HepG2 (cell line): ENCODE measurements around the gene NDUFC1. TPM values are rescaled to one million over a fixed set of nuclear protein-coding genes. Genes with fewer than 3 reads are reported as not detected.

ENCODE experiments used
- ATAC-seq: fragments of 200-7000 bp; cut with Tn5 transposase; 3 replicates; pipeline ENCODE4 v1.9.1; 2020; ENCODE audit warnings: mild to moderate bottlenecking, moderate library complexity
- BruUV-seq: library from RNA; stranded (reverse); fragments of 400-500 nt; replicated peaks from 2 replicates; lab custom pipeline; 2021; lab: Mats Ljungman, UMichigan
- CTCF ChIA-PET: fragments of 300-600 bp; formaldehyde crosslinking; extraction: SDS; loops from one replicate; lab custom pipeline; 2021; ENCODE audit warnings: low total read pairs, inconsistent platforms, low intra/inter-chr PET ratio; lab: Yijun Ruan, JAX
- POLR2A ChIA-PET: fragments of 350-600 bp; sonication (Branson Sonifier 250); formaldehyde crosslinking; loops from one replicate; lab custom pipeline; 2020; ENCODE audit warnings: antibody characterized with exemption, inconsistent platforms; lab: Yijun Ruan, JAX
- DNase-seq: peaks from one replicate; pipeline ENCODE4 v3.0.0-alpha.2; 2015; ENCODE audit warnings: low spot score
- FAIRE-seq: peaks from 3 replicates; lab custom pipeline; 2011; peaks lifted over from hg19 to GRCh38; lab: Jason Lieb, UNC
- H2AFZ ChIP-seq: one replicate; pipeline ENCODE4 v1.6.1; 2011; ENCODE audit warnings: low read length, inconsistent platforms
- H3K27ac ChIP-seq: fragments of 300-600 bp; 3 replicates; pipeline ENCODE4 v1.8.0; 2011; ENCODE audit warnings: mixed run types, mild to moderate bottlenecking, mixed read lengths, low read length, inconsistent platforms; ENCODE audit not compliant: insufficient read depth; ENCODE audit errors: extremely low read length
- H3K27me3 ChIP-seq, 2 experiments: fragments of 200-600 bp in 1 of 2; 2 replicates in 1 of 2; 3 replicates in 1 of 2; pipeline versions ENCODE4 v1.6.0 to v1.8.0; 2011; ENCODE audit warnings: low read length in 2 of 2, mild to moderate bottlenecking in 2 of 2, moderate library complexity in 2 of 2, inconsistent platforms in 1 of 2; ENCODE audit not compliant: insufficient read depth in 2 of 2, control insufficient read depth in 1 of 2
- H3K36me3 ChIP-seq, 2 experiments: fragments of 200-600 bp in 1 of 2; replicated peaks in 1 of 2; 2 replicates in 1 of 2; 3 replicates in 1 of 2; pipeline versions ENCODE4 v1.5.1 to v1.8.0; 2011; ENCODE audit warnings: low read length in 2 of 2, inconsistent platforms in 1 of 2; ENCODE audit not compliant: insufficient read depth in 2 of 2, control insufficient read depth in 1 of 2
- H3K4me1 ChIP-seq: 2 replicates; pipeline ENCODE4 v1.5.1; 2012; ENCODE audit warnings: low read length, inconsistent platforms; ENCODE audit not compliant: insufficient read depth
- H3K4me2 ChIP-seq: 2 replicates; pipeline ENCODE4 v1.6.0; 2011; ENCODE audit warnings: low read depth, low read length, inconsistent platforms
- H3K4me3 ChIP-seq, 3 experiments: fragments of 200-600 bp in 1 of 3; sonication (generic), shearing (Covaris generic) in 1 of 3; replicated peaks in 1 of 3; 2 replicates each; pipeline ENCODE4 v1.5.1; 2011 to 2016; ENCODE audit warnings: low read length in 3 of 3, inconsistent platforms in 2 of 3, low read depth in 2 of 3, mild to moderate bottlenecking in 2 of 3, control low read depth in 1 of 3, mixed read lengths in 1 of 3; ENCODE audit not compliant: insufficient read depth in 1 of 3
- H3K79me2 ChIP-seq: one replicate; pipeline ENCODE4 v1.6.1; 2011; ENCODE audit warnings: low read length, inconsistent platforms; ENCODE audit not compliant: insufficient read depth
- H3K9ac ChIP-seq: 2 replicates; pipeline ENCODE4 v1.6.0; 2011; ENCODE audit warnings: mild to moderate bottlenecking, low read depth, low read length, inconsistent platforms; ENCODE audit not compliant: insufficient read depth
- H3K9me3 ChIP-seq: 2 replicates; pipeline ENCODE4 v1.5.1; 2012; ENCODE audit warnings: mild to moderate bottlenecking, low read length
- H4K20me1 ChIP-seq: 2 replicates; pipeline ENCODE4 v1.6.0; 2011; ENCODE audit warnings: inconsistent platforms, mild to moderate bottlenecking, low read length, moderate library complexity; ENCODE audit not compliant: insufficient read depth
- BCL6 ChIP-seq: IDR thresholded peaks from 2 replicates; pipeline ENCODE4 v1.6.1; 2016; ENCODE audit warnings: missing genetic modification reagents, missing compliant biosample characterization
- EHMT2 ChIP-seq: fragments of 200-600 bp; sonication (generic); IDR thresholded peaks from 2 replicates; pipeline ENCODE4 v1.7.0; 2017; ENCODE audit warnings: antibody characterized with exemption, low read depth, low read length, borderline replicate concordance
- GATAD2A ChIP-seq: IDR thresholded peaks from 2 replicates; pipeline ENCODE4 v1.6.1; 2016
- KMT2B ChIP-seq: IDR thresholded peaks from 2 replicates; pipeline ENCODE4 v1.6.1; 2016; ENCODE audit warnings: missing genetic modification reagents, missing compliant biosample characterization
- RARG ChIP-seq: sonication (generic); formaldehyde crosslinking; IDR thresholded peaks from 2 replicates; pipeline ENCODE4 v1.4.0; 2020; ENCODE audit warnings: low read depth, mild to moderate bottlenecking, missing genetic modification reagents
- SAFB2 ChIP-seq: sonication (generic); formaldehyde crosslinking; IDR thresholded peaks from 2 replicates; pipeline ENCODE4 v1.5.1; 2020; ENCODE audit warnings: missing genetic modification reagents, low read depth, mild to moderate bottlenecking, borderline replicate concordance
- SIX1 ChIP-seq: sonication (generic); formaldehyde crosslinking; IDR thresholded peaks from 2 replicates; pipeline ENCODE4 v1.4.0; 2020; ENCODE audit warnings: missing genetic modification reagents, borderline replicate concordance
- U2AF2 ChIP-seq: fragments of 200-400 bp; formaldehyde crosslinking; IDR thresholded peaks from 2 replicates; pipeline ENCODE4 v1.6.1; 2017; ENCODE audit warnings: low read depth, mild to moderate bottlenecking, low read length
- ZKSCAN5 ChIP-seq: sonication (generic); formaldehyde crosslinking; IDR thresholded peaks from 2 replicates; pipeline ENCODE4 v1.5.1; 2020; ENCODE audit warnings: mild to moderate bottlenecking, missing genetic modification reagents
- ZNF224 ChIP-seq: sonication (generic); formaldehyde crosslinking; IDR thresholded peaks from 2 replicates; pipeline ENCODE4 v1.5.0; 2020; ENCODE audit warnings: mild to moderate bottlenecking, missing genetic modification reagents
- ZNF329 ChIP-seq: sonication (generic); formaldehyde crosslinking; IDR thresholded peaks from 2 replicates; pipeline ENCODE4 v1.9.0; 2021; ENCODE audit warnings: low read depth, mild to moderate bottlenecking, missing genetic modification reagents
- ZNF776 ChIP-seq: sonication (generic); formaldehyde crosslinking; IDR thresholded peaks from 2 replicates; pipeline ENCODE4 v1.4.0; 2020; ENCODE audit warnings: mild to moderate bottlenecking, missing genetic modification reagents
- in situ Hi-C: cut with HindIII; loops from 2 replicates; pipeline ENCODE4 v1.10.0; 2017; ENCODE audit warnings: low pct_unique_long_range_greater_than_20kb; ENCODE audit not compliant: extremely low pct_ligation_motif_present
- intact Hi-C: fragments of 100-400 bp; cut with micrococcal nuclease; formaldehyde crosslinking; loops from one replicate; pipeline ENCODE4 v1.10.0; 2022; ENCODE audit not compliant: unreplicated experiment
- polyA plus RNA-seq, 8 experiments: library from polyadenylated mRNA; depleted of rRNA in 3 of 8; stranded (reverse) in 7 of 8; unstranded in 1 of 8; fragments of >200 nt; fragmentation: Illumina TruSeq in 4 of 8; extraction: Trizol in 4 of 8; gene quantifications; 2 replicates each; pipeline versions ENCODE4 v1.2.1 to v1.2.3, GENCODE V29; 2011 to 2016; ENCODE audit warnings: low read depth in 4 of 8, missing spikeins in 1 of 8, mixed read lengths in 1 of 8; ENCODE audit not compliant: insufficient read depth in 1 of 8
- total RNA-seq, 5 experiments: library from RNA; depleted of rRNA; stranded (reverse); fragments of >200 nt; fragmentation: Illumina TruSeq; extraction: Trizol; gene quantifications; 2 replicates each; pipeline ENCODE4 v1.2.3, GENCODE V29; 2016; ENCODE audit warnings: low read depth in 1 of 5
- TF ChIP-seq, protein P1 (sequence below): sonication (generic); formaldehyde crosslinking; IDR thresholded peaks from 2 replicates; pipeline ENCODE4 v1.4.0; 2020; ENCODE audit warnings: missing genetic modification reagents
- TF ChIP-seq, protein P2 (sequence below): sonication (generic); formaldehyde crosslinking; conservative IDR thresholded peaks from 2 replicates; pipeline ENCODE4 v1.4.0; 2020; ENCODE audit warnings: missing genetic modification reagents
- TF ChIP-seq, protein P3 (sequence below): sonication (generic); formaldehyde crosslinking; IDR thresholded peaks from 2 replicates; pipeline ENCODE4 v1.8.0; 2022; ENCODE audit warnings: mild to moderate bottlenecking, missing genetic modification reagents; ENCODE audit not compliant: insufficient replicate concordance

The NDUFC1 gene
- total and polyA plus RNA-seq, 2 of the 13 experiments (the other 11 are each of a cell fraction or from before 2014, with no cell fraction given): 43.4 to 96.4 TPM

DNA sequence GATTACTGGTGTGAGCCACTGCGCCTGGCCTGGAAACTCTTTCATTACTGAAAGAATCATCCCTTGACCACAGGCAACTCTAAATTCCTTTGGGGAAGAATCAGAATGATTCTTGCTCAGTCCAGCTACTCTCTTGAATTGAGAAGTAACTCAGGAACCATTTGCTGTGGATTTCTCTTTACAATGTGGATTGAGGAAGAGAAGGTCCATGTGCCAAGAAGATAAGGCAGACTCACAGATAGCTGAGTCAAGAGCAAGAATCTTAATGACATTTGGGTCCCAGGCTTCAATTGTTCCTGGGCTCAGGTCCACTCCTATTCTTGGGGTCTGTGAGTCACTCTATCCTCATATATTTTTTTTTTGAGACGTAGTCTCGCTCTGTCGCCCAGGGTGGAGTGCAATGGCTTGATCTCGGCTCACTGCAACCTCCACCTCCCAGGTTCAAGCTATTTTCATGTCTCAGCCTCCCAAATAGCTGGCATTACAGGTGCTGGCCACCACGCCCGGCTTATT, 16.0 kb downstream of the NDUFC1 start (continued):
- no peak for TF ChIP-seq SAFB2 (CRISPR knock-in tag)

DNA sequence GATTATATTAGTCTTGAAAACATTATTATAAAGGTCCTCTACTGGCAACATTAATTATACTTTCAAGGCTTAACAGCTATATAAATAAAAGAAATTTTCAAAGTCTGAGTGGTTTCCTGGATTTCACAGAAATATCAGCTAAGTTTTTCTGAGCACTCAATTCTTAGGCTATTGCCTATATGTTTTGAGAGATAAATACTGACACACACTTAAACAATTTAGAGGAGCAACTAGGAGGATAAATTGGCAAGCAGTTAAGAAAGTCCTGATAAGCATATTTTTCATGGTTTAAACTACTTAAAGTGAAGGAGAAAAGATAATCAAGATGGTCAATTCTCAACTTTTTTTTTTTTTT, 19.6 kb downstream of the NDUFC1 start:
- in situ Hi-C loops (no loop called here), intact Hi-C loops (no loop called here)
- Histone ChIP-seq H3K4me3 (no peak overlapping the region), H3K36me3 (no peaks in the 10 kb centered on the region), H3K4me2 (no peak overlapping the region), H3K79me2 (no peaks in the 10 kb centered on the region), H2AFZ (no peak overlapping the region), H3K27ac (no peak overlapping the region), H3K27me3 (no peaks in the 10 kb centered on the region), H3K4me1 (no peaks in the 10 kb centered on the region), H3K9me3 (no peaks in the 10 kb centered on the region), H4K20me1 (no peaks in the 10 kb centered on the region), H3K9ac (no peak overlapping the region)
- ATAC-seq: no peak
- BruUV-seq: no TSS peak
- FAIRE-seq: no peak
- POLR2A ChIA-PET: interaction anchor here (2.8 kb wide), 1 partner anchor 13 kb away, joined by 8 read pairs; no protein-coding TSS in a partner anchor
- DNase-seq: no peak
- CTCF ChIA-PET: no interaction called here
- TF ChIP-seq, protein P1, sequence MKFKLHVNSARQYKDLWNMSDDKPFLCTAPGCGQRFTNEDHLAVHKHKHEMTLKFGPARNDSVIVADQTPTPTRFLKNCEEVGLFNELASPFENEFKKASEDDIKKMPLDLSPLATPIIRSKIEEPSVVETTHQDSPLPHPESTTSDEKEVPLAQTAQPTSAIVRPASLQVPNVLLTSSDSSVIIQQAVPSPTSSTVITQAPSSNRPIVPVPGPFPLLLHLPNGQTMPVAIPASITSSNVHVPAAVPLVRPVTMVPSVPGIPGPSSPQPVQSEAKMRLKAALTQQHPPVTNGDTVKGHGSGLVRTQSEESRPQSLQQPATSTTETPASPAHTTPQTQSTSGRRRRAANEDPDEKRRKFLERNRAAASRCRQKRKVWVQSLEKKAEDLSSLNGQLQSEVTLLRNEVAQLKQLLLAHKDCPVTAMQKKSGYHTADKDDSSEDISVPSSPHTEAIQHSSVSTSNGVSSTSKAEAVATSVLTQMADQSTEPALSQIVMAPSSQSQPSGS (CRISPR knock-in tag): no peak
- TF ChIP-seq GATAD2A (CRISPR knock-in tag) (no peak), ZNF776 (CRISPR knock-in tag) (no peak), SIX1 (CRISPR knock-in tag) (no peak), KMT2B (CRISPR knock-in tag) (no peak), U2AF2 (no peak), EHMT2 (no peak), ZKSCAN5 (no peak), RARG (CRISPR knock-in tag) (no peak), ZNF329 (CRISPR knock-in tag) (no peak), BCL6 (CRISPR knock-in tag) (no peak), ZNF224 (CRISPR knock-in tag) (no peak)
- TF ChIP-seq, protein P2, sequence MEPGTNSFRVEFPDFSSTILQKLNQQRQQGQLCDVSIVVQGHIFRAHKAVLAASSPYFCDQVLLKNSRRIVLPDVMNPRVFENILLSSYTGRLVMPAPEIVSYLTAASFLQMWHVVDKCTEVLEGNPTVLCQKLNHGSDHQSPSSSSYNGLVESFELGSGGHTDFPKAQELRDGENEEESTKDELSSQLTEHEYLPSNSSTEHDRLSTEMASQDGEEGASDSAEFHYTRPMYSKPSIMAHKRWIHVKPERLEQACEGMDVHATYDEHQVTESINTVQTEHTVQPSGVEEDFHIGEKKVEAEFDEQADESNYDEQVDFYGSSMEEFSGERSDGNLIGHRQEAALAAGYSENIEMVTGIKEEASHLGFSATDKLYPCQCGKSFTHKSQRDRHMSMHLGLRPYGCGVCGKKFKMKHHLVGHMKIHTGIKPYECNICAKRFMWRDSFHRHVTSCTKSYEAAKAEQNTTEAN: no peak
- TF ChIP-seq, protein P3, sequence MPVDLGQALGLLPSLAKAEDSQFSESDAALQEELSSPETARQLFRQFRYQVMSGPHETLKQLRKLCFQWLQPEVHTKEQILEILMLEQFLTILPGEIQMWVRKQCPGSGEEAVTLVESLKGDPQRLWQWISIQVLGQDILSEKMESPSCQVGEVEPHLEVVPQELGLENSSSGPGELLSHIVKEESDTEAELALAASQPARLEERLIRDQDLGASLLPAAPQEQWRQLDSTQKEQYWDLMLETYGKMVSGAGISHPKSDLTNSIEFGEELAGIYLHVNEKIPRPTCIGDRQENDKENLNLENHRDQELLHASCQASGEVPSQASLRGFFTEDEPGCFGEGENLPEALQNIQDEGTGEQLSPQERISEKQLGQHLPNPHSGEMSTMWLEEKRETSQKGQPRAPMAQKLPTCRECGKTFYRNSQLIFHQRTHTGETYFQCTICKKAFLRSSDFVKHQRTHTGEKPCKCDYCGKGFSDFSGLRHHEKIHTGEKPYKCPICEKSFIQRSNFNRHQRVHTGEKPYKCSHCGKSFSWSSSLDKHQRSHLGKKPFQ (CRISPR knock-in tag): no peak
